Thyroid gland (tissue), 4 donors: Measurements from ENCODE around the gene AMMECR1. TPM values are rescaled to one million over a fixed set of nuclear protein-coding genes. Genes with fewer than 3 reads are reported as not detected.
"Not testable (repeated sequence)": the region's sequence is repeated elsewhere in the genome, so short reads cannot be mapped to it uniquely, and the experiment has no call there.

Source experiments
- DNase-seq, 2 donors: peaks; one replicate each; pipeline ENCODE4 v3.0.0-alpha.2; 2019
- H3K27ac ChIP-seq, 3 donors: fragments of 200-600 bp; sonication (generic); 1 replicate in 2 of 3; 2 replicates in 1 of 3; pipeline ENCODE4 v1.5.1; 2016 to 2019; ENCODE audit warnings: mild to moderate bottlenecking in 1 of 3, moderate library complexity in 1 of 3
- H3K27me3 ChIP-seq: fragments of 200-600 bp; sonication (generic); one replicate; pipeline ENCODE4 v1.5.1; 2019
- H3K36me3 ChIP-seq, 2 donors: fragments of 200-600 bp; sonication (generic); one replicate each; pipeline ENCODE4 v1.5.1; 2016 to 2019
- H3K4me1 ChIP-seq, 2 donors: fragments of 200-600 bp; sonication (generic); one replicate each; pipeline ENCODE4 v1.5.1; 2017 to 2019
- H3K4me3 ChIP-seq, 3 donors: fragments of 200-600 bp; sonication (generic); replicated peaks in 1 of 3; 1 replicate in 2 of 3; 2 replicates in 1 of 3; pipeline ENCODE4 v1.5.1; 2016; ENCODE audit warnings: mild to moderate bottlenecking in 1 of 3
- H3K9me3 ChIP-seq: fragments of 200-600 bp; sonication (generic); one replicate; pipeline ENCODE4 v1.5.1; 2017
- POLR2A ChIP-seq, 2 donors: fragments of 450-650 bp; IDR thresholded peaks; one replicate each; pipeline ENCODE4 v1.6.1; 2017; ENCODE audit warnings: antibody characterized with exemption in 2 of 2, mild to moderate bottlenecking in 2 of 2, moderate library complexity in 1 of 2
- WGBS, 2 donors: methylation state at CpG; one replicate each; pipeline ENCODE4 v1.1.5; 2017; 5-methylcytosine and 5-hydroxymethylcytosine counted together
- intact Hi-C: fragments of 100-400 bp; cut with DNase I; formaldehyde crosslinking; loops from one replicate; pipeline ENCODE4 v1.15.1; 2023
- total RNA-seq, 4 donors: library from RNA; depleted of rRNA; stranded (reverse); fragments of >200 nt; gene quantifications; one replicate each; pipeline ENCODE4 v1.2.3, GENCODE V29; 2016
- TF ChIP-seq, protein P1 (sequence below), 6 experiments: fragments of 200-600 bp in 3 of 6; fragments of 450-650 bp in 3 of 6; sonication (generic) in 3 of 6; IDR thresholded peaks; one replicate each; pipeline ENCODE4 v1.5.1; 2016 to 2019; ENCODE audit warnings: antibody characterized with exemption in 6 of 6, mild to moderate bottlenecking in 2 of 6, inconsistent platforms in 1 of 6, moderate library complexity in 1 of 6

The AMMECR1 gene
- total RNA-seq, 4 donors from 2014 or later: 6.2 to 38.0 (median 11.0) TPM

DNA sequence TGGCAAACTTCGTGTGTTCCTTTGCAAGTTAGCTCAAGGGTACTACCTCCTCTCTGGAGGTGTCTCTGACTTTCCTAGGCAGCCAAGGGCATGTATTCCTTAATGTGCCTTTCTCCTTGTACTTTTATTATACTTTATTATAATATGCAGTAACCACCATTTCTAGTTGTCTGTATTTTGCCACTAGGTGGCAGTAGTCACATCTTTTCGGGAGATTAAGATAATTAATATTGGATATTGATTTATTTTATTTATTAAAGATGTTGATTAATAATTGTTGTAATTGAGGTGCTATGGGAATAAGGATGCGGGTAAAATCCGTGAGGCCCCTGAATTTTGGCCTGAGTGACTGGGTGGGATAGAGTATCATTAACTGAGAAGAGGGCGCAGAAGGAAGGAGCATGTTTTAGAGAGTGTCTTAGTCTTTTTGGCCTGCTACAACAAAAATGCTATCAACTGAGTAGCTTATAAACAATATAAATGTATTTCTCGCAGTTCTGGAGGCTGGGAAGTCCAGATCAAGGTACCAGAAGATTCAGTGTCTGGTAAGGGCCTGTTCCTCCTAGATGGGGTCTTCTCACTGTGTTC, 161.6 kb downstream of the AMMECR1 start:
- 88 to 90% methylated on average over 6 of the region's 6 CpGs for WGBS, 2 donors
- Histone ChIP-seq H3K4me3 (no peak overlapping the region), H3K4me1 (peaks cover 0 to 4% of the 10 kb centered on the region in 2 donors), H3K27me3 (no peaks in the 10 kb centered on the region), H3K36me3 (no peaks in the 10 kb centered on the region), H3K9me3 (no peaks in the 10 kb centered on the region), H3K27ac (no peak overlapping the region)
- DNase-seq: no peak
- intact Hi-C loops: no loop called here
- TF ChIP-seq, protein P1, sequence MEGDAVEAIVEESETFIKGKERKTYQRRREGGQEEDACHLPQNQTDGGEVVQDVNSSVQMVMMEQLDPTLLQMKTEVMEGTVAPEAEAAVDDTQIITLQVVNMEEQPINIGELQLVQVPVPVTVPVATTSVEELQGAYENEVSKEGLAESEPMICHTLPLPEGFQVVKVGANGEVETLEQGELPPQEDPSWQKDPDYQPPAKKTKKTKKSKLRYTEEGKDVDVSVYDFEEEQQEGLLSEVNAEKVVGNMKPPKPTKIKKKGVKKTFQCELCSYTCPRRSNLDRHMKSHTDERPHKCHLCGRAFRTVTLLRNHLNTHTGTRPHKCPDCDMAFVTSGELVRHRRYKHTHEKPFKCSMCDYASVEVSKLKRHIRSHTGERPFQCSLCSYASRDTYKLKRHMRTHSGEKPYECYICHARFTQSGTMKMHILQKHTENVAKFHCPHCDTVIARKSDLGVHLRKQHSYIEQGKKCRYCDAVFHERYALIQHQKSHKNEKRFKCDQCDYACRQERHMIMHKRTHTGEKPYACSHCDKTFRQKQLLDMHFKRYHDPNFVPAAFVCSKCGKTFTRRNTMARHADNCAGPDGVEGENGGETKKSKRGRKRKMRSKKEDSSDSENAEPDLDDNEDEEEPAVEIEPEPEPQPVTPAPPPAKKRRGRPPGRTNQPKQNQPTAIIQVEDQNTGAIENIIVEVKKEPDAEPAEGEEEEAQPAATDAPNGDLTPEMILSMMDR (IDR thresholded peaks at IDR 0.05): peak in 5 of 6 experiments; percentile 33 to 48 (median 40)
- TF ChIP-seq POLR2A (IDR thresholded peaks at IDR 0.05): no peak

DNA sequence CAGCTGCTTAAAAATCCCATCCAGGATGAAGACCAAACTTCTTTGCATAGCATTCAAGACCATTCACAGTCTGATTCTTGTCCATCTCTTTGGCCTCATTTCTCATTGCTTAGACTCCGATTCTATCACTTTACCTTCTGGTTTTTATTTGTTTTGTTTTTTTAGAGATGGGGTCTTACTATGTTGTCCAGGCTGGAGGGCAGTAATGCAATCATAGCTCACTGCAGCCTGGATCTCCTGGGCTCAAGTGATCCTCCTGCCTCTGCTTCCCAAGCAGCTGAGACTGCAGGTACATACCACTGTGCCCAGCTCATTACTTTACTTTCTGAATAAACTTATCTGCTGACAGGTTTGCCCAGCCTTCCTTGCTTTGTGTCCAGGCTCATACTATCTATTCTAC, 162.1 kb downstream of the AMMECR1 start:
- Histone ChIP-seq H3K4me3 (no peak overlapping the region), H3K27me3 (no peaks in the 10 kb centered on the region), H3K27ac (no peak overlapping the region), H3K9me3 (no peaks in the 10 kb centered on the region), H3K36me3 (no peaks in the 10 kb centered on the region), H3K4me1 (peaks cover 0 to 2% of the 10 kb centered on the region in 2 donors)
- TF ChIP-seq, protein P1 (IDR thresholded peaks at IDR 0.05): no peak
- no peak for TF ChIP-seq POLR2A (IDR thresholded peaks at IDR 0.05)
- WGBS, 2 donors: 83 to 95% methylated on average over 1 of the region's 1 CpG
- intact Hi-C loops: no loop called here
- no peak for DNase-seq

DNA sequence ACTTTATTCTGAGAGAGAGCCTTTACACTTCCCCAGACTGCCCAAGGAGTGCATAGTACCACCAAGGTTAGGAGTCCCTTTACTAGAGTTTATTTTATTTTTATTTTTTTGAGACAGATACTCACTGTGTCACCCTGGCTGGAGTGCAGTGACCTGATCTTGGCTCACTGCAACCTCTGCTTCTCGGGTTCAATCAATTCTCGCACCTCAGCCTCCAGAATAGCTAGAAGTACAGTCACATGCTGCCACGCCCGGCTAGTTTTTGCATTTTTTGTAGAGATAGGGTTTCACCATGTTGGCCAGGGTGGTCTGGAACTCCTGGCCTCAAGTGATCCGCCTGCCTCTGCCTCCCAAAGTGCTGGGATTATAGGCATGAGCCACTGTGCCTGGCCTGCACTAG, 163.6 kb downstream of the AMMECR1 start:
- WGBS, 2 donors: 87 to 94% methylated on average over 5 of the region's 5 CpGs
- H3K4me1 ChIP-seq, H3K36me3 ChIP-seq, DNase-seq, H3K4me3 ChIP-seq, H3K27ac ChIP-seq, H3K27me3 ChIP-seq, intact Hi-C loops, H3K9me3 ChIP-seq: not testable (repeated sequence)

DNA sequence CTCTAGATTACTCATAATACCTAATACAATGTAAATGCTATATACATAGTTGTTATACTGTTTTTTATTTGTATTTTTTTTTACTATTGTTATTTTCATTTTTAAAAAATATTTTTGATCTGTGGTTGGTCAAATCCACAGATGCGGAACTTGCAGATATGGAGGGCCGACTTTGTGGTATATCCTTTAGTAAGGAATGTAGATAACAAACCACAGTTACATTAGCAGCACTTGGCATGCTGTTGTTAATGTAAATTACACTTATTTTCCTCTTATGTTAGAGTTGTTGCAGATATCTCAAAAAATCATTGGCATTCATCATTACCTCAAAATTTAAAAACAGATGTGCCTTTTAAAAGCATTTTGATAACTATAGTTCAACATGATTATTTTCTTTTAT, 164.0 kb downstream of the AMMECR1 start:
- Histone ChIP-seq H3K27me3 (no peaks in the 10 kb centered on the region), H3K9me3 (no peaks in the 10 kb centered on the region), H3K36me3 (no peaks in the 10 kb centered on the region), H3K4me1 (no peaks in the 10 kb centered on the region), H3K27ac (no peak overlapping the region), H3K4me3 (no peak overlapping the region)
- TF ChIP-seq, protein P1 (IDR thresholded peaks at IDR 0.05): no peak
- TF ChIP-seq POLR2A (IDR thresholded peaks at IDR 0.05): no peak
- WGBS, 2 donors: 98% methylated on average over 2 of the region's 2 CpGs
- intact Hi-C loops: no loop called here
- no peak for DNase-seq

DNA sequence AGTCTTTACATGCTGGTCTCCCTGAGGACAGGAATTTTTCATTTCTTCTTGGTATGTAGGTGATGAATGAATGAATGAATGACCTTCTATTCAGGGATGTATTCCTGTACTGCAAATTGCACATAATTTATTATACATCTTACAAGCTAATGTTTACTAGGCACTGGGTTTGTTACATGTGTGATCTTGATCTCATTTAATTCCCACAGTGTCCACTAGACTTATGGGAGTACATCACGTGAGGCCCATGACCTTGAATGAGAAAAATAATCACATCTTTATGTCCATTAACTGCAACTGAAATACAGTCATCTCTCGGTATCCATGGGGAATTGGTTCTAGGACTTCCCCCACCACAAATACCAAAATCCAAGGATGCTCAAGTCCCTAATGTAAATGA, 164.6 kb downstream of the AMMECR1 start:
- 93 to 100% methylated on average over 2 of the region's 2 CpGs for WGBS, 2 donors
- Histone ChIP-seq H3K27me3 (no peaks in the 10 kb centered on the region), H3K27ac (no peak overlapping the region), H3K9me3 (no peaks in the 10 kb centered on the region), H3K36me3 (no peaks in the 10 kb centered on the region), H3K4me1 (no peaks in the 10 kb centered on the region), H3K4me3 (no peak overlapping the region)
- DNase-seq: no peak
- intact Hi-C loops: no loop called here
- TF ChIP-seq, protein P1 (IDR thresholded peaks at IDR 0.05): no peak
- no peak for TF ChIP-seq POLR2A (IDR thresholded peaks at IDR 0.05)
